Measurements from ENCODE around the gene FUCA1. TPM values are rescaled to one million over a fixed set of nuclear protein-coding genes. Genes with fewer than 3 reads are reported as not detected.

Gene FUCA1
- polyA plus RNA-seq, 3 donors from 2014 or later = 24.3 to 27.7 (median 26.1) TPM

GRCh38 chr1:23801876-23802275 is 66.2 kb downstream of the FUCA1 start:
- Mint-ChIP-seq H3K36me3 (peaks cover 0 to 7% (median 0%) of the 10 kb centered on the region in 3 donors), H3K9me3 (no peaks in the 10 kb centered on the region), H3K4me3 (peak overlapping the region in 4 of 5 donors; percentile 27 to 53 (median 40)), H3K4me1 (peaks cover 21 to 23% of the 10 kb centered on the region in 2 donors), H3K27ac (peak overlapping the region in 5 of 6 donors; percentile 34 to 79 (median 69)), H3K27me3 (ENCODE audit: low read depth in 3 of 3) (peaks cover 2 to 9% (median 5%) of the 10 kb centered on the region in 3 donors)
- DNase-seq = no peak

GRCh38 chr1:23801338-23801748 is 66.7 kb downstream of the FUCA1 start:
- no peak for DNase-seq
- H3K27ac Mint-ChIP-seq = peak overlapping the region; percentile 79 to 90 (median 82)
- peaks cover 21 to 23% of the 10 kb centered on the region in 2 donors for H3K4me1 Mint-ChIP-seq
- peak overlapping the region; percentile 71 to 94 (median 92) for H3K4me3 Mint-ChIP-seq
- peaks cover 2 to 5% (median 5%) of the 10 kb centered on the region in 3 donors for H3K27me3 Mint-ChIP-seq (ENCODE audit: low read depth in 3 of 3)
- H3K9me3 Mint-ChIP-seq = no peaks in the 10 kb centered on the region
- peaks cover 0 to 7% (median 0%) of the 10 kb centered on the region in 3 donors for H3K36me3 Mint-ChIP-seq

- H3K9me3 Mint-ChIP-seq = no peaks in the 10 kb centered on the region
- H3K4me1 Mint-ChIP-seq = peaks cover 21 to 23% of the 10 kb centered on the region in 2 donors
- H3K4me3 Mint-ChIP-seq = peak within 1 kb of the TSS; percentile 88 to 96 (median 92)
- peak within 1 kb of the TSS; percentile 90 to 96 (median 93) for H3K27ac Mint-ChIP-seq
- H3K36me3 Mint-ChIP-seq = peaks cover 0 to 6% (median 0%) of the 10 kb centered on the region in 3 donors
- H3K27me3 Mint-ChIP-seq (ENCODE audit: low read depth in 3 of 3) = peaks cover 2 to 5% (median 5%) of the 10 kb centered on the region in 3 donors
- peak; percentile 94 to 95 (median 94) for DNase-seq
Observed at GRCh38 chr1:23800400-23801337, 67.4 kb downstream of the FUCA1 start, which contains the start of gene GALE. Gene GALE, minus strand, starts transcription at chr1:23800754. Its CDS starts 1,747 bp downstream, at chr1:23799007.

- DNase-seq = peak; percentile 50 to 54 (median 51)
- Mint-ChIP-seq H3K27me3 (ENCODE audit: low read depth in 3 of 3) (peaks cover 2 to 7% (median 5%) of the 10 kb centered on the region in 3 donors), H3K36me3 (no peaks in the 10 kb centered on the region), H3K9me3 (no peaks in the 10 kb centered on the region), H3K4me1 (peaks cover 21 to 23% of the 10 kb centered on the region in 2 donors), H3K27ac (peak overlapping the region; percentile 90 to 96 (median 93)), H3K4me3 (peak overlapping the region; percentile 88 to 96 (median 92))
Observed at GRCh38 chr1:23799570-23800399, 68.3 kb downstream of the FUCA1 start.

GRCh38 chr1:23799255-23799569 is 68.9 kb downstream of the FUCA1 start:
- H3K9me3 Mint-ChIP-seq = no peaks in the 10 kb centered on the region
- peaks cover 21 to 23% of the 10 kb centered on the region in 2 donors for H3K4me1 Mint-ChIP-seq
- H3K27ac Mint-ChIP-seq = peak overlapping the region; percentile 57 to 96 (median 91)
- peaks cover 2 to 7% (median 5%) of the 10 kb centered on the region in 3 donors for H3K27me3 Mint-ChIP-seq (ENCODE audit: low read depth in 3 of 3)
- H3K36me3 Mint-ChIP-seq = no peaks in the 10 kb centered on the region
- peak overlapping the region; percentile 88 to 96 (median 92) for H3K4me3 Mint-ChIP-seq
- no peak for DNase-seq

- Mint-ChIP-seq H3K36me3 (no peaks in the 10 kb centered on the region), H3K9me3 (no peaks in the 10 kb centered on the region), H3K27me3 (ENCODE audit: low read depth in 3 of 3) (peaks cover 2 to 7% (median 5%) of the 10 kb centered on the region in 3 donors), H3K27ac (peak overlapping the region; percentile 14 to 94 (median 68)), H3K4me3 (peak overlapping the region in 3 of 5 donors; percentile 92 to 94 (median 92)), H3K4me1 (peaks cover 21 to 23% of the 10 kb centered on the region in 2 donors)
- no peak for DNase-seq
Observed at GRCh38 chr1:23798662-23799142, 69.4 kb downstream of the FUCA1 start.

DNA sequence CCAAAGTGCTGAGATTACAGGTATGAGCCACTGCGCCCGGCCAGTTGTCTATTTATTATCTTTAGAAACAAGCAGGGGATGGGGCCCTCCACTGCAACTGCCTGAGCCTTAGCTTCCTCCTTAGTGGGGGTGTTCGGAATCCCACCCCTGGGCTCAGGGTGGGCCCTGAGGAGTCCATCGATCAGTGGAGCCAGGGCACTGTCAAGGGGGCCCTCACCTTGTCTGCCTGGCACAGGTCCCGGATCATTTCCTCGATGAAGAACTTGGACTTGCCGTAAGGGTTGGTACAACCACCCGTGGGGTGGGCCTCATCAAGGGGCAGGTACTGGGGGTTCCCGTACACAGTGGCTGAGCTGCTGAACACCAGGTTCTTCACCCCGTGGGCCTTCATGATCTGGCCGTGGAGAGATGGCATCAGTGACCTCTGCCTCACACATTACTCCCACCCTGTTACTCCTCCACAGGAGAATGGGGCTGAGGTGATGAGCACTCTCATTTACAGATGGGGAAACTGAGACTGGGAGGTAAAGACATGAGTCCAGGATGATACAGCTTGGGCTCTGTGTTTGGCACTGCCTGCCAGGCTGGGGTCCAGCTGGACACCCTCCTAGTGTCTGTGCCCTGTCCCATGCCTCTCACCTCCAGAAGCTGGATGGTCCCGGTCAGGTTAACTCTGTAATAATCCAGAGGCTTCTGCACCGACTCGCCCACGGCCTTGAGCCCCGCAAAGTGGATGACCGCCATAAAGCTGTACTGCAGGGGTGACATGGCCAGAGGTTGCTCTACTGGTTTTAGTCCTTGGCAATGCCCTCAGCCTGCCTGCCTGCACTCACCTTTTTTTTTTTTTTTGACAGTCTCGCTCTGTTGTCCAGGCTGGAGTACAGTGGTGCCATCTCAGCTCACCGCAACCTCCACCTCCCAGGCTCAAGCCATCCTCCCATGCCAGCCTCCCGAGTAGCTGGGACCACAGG is 70.3 kb downstream of the FUCA1 start:
- Mint-ChIP-seq H3K27me3 (ENCODE audit: low read depth in 3 of 3) (peaks cover 2 to 8% (median 5%) of the 10 kb centered on the region in 3 donors), H3K4me1 (peaks cover 21 to 23% of the 10 kb centered on the region in 2 donors), H3K36me3 (no peaks in the 10 kb centered on the region), H3K9me3 (no peaks in the 10 kb centered on the region), H3K4me3 (no peak overlapping the region), H3K27ac (peak overlapping the region in 2 of 6 donors; percentile 28 to 51)
- DNase-seq = no peak

DNA sequence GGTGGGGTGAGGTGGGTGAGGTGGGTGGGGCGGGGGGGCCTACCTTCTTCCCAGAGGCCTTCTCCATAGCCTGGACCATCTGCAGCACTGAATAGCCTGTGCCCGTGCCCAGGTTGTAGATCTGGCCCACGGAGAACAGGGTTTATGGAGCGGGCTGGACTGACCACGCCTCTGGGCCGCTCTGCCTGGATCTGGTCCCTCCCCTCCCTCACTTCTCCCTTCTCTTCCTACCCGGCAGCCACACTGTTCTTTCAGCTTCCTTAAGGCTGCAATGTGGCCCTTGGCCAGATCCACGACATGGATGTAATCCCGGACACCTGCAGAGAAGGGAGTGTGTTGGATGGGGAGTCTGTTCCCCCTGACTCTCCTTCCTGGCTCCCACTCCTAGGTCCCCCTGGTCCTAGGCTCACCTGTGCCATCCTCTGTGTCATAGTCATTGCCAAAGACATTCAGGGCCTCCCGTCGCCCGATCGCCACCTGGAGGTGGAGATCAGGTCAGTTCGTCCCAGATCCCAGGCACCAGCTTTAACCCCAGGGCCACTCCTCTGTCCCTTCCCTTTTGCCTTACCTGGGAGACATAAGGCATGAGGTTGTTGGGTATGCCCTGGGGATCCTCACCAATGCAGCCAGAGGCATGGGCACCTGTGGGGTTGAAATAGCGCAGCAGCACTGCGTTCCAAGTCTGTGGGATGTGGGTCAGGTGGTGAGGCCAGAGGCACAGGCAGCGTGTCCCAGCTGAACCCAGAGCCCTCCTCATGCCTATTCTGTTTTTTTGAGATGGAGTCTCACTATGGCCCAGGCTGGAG is 71.4 kb downstream of the FUCA1 start:
- H3K9me3 Mint-ChIP-seq = no peaks in the 10 kb centered on the region
- no peak for DNase-seq
- H3K27me3 Mint-ChIP-seq (ENCODE audit: low read depth in 3 of 3) = peaks cover 0 to 10% (median 5%) of the 10 kb centered on the region in 3 donors
- H3K36me3 Mint-ChIP-seq = no peaks in the 10 kb centered on the region
- no peak overlapping the region for H3K4me3 Mint-ChIP-seq
- H3K4me1 Mint-ChIP-seq = peaks cover 27 to 33% of the 10 kb centered on the region in 2 donors
- H3K27ac Mint-ChIP-seq = peak overlapping the region in 2 of 6 donors; percentile 16 to 39

GRCh38 chr1:23795676-23796465 is 72.2 kb downstream of the FUCA1 start:
- no peaks in the 10 kb centered on the region for H3K9me3 Mint-ChIP-seq
- H3K27ac Mint-ChIP-seq = no peak overlapping the region
- DNase-seq = no peak
- H3K4me3 Mint-ChIP-seq = no peak overlapping the region
- H3K4me1 Mint-ChIP-seq = peaks cover 29 to 34% of the 10 kb centered on the region in 2 donors
- peaks cover 0 to 13% (median 7%) of the 10 kb centered on the region in 3 donors for H3K27me3 Mint-ChIP-seq (ENCODE audit: low read depth in 3 of 3)
- H3K36me3 Mint-ChIP-seq = no peaks in the 10 kb centered on the region
